ENCODE measurements around the gene SENP1. TPM values are rescaled to one million over a fixed set of nuclear protein-coding genes. Genes with fewer than 3 reads are reported as not detected.
A peak's percentile ranks its signal among the peaks of the same experiment; 100 is the strongest.

The SENP1 gene
- total and polyA plus RNA-seq, 2 of the 13 experiments (the other 11 are each of a cell fraction or from before 2014, with no cell fraction given), result 14.0 to 20.2 TPM

DNA sequence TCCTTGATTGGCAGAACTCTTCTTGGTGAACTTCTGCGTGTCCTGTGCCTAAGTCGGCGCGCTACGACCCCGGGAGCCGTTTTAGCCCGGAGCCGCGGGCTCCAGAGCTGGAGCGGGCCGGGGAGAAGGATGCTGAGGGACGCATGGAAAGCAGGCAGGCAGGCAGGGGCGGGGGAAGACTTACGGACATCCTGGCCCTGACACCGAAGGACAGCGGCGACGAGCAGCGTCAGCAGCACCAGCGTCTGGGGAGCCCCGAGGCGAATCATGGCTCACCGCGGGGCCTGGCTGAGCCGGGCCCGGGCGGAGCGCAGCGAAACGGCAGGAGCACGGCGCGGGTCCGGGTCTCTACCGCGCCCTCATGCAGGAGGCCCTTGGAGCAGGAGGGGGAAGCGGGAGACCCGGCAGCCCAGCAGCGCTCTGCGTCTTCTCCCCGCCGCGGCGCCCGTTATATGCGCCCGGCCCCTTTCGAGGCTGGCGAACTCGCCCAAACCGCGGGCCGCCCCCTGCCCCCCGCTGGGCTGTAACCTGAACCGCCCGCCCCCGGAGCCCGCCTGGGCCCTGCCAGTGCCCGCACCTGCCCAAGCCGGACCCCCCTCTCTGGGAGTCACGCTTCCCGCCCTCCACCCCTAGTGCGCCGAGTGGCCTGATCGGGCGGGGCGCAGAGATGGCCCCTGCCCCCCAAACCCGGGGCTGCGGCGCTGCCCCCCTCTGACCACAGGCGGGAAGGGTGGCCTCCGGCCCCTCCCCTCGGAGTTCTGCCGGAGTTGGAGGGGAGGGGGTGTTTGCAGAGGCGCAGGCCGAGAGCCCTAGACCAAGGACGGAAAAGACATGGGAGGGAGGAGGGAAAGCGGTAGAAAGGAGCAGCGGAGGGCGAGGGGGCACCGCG, 101.6 kb downstream of the SENP1 start, which contains the start of gene COL2A1 (continued):
- TF ChIP-seq, protein P1, sequence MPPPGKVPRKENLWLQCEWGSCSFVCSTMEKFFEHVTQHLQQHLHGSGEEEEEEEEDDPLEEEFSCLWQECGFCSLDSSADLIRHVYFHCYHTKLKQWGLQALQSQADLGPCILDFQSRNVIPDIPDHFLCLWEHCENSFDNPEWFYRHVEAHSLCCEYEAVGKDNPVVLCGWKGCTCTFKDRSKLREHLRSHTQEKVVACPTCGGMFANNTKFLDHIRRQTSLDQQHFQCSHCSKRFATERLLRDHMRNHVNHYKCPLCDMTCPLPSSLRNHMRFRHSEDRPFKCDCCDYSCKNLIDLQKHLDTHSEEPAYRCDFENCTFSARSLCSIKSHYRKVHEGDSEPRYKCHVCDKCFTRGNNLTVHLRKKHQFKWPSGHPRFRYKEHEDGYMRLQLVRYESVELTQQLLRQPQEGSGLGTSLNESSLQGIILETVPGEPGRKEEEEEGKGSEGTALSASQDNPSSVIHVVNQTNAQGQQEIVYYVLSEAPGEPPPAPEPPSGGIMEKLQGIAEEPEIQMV (CRISPR knock-in tag; IDR thresholded peaks at IDR 0.05; ENCODE audit: low read depth), result no peak
- TF ChIP-seq, protein P2, sequence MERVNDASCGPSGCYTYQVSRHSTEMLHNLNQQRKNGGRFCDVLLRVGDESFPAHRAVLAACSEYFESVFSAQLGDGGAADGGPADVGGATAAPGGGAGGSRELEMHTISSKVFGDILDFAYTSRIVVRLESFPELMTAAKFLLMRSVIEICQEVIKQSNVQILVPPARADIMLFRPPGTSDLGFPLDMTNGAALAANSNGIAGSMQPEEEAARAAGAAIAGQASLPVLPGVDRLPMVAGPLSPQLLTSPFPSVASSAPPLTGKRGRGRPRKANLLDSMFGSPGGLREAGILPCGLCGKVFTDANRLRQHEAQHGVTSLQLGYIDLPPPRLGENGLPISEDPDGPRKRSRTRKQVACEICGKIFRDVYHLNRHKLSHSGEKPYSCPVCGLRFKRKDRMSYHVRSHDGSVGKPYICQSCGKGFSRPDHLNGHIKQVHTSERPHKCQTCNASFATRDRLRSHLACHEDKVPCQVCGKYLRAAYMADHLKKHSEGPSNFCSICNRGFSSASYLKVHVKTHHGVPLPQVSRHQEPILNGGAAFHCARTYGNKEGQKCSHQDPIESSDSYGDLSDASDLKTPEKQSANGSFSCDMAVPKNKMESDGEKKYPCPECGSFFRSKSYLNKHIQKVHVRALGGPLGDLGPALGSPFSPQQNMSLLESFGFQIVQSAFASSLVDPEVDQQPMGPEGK (CRISPR knock-in tag; IDR thresholded peaks at IDR 0.05), result peak; percentile 87
- TF ChIP-seq ZFP36 (IDR thresholded peaks at IDR 0.05; ENCODE audit: borderline replicate concordance, low read depth, low read length, partially characterized antibody), result no peak
- TF ChIP-seq ZNF382 (CRISPR knock-in tag; IDR thresholded peaks at IDR 0.05; ENCODE audit: borderline replicate concordance), result no peak
- TF ChIP-seq RBFOX2 (IDR thresholded peaks at IDR 0.05; ENCODE audit: low read depth, low read length), result peak; percentile 92
- TF ChIP-seq, protein P3, sequence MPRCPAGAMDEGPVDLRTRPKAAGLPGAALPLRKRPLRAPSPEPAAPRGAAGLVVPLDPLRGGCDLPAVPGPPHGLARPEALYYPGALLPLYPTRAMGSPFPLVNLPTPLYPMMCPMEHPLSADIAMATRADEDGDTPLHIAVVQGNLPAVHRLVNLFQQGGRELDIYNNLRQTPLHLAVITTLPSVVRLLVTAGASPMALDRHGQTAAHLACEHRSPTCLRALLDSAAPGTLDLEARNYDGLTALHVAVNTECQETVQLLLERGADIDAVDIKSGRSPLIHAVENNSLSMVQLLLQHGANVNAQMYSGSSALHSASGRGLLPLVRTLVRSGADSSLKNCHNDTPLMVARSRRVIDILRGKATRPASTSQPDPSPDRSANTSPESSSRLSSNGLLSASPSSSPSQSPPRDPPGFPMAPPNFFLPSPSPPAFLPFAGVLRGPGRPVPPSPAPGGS (CRISPR knock-in tag; IDR thresholded peaks at IDR 0.05), result no peak
- TF ChIP-seq, protein P4, sequence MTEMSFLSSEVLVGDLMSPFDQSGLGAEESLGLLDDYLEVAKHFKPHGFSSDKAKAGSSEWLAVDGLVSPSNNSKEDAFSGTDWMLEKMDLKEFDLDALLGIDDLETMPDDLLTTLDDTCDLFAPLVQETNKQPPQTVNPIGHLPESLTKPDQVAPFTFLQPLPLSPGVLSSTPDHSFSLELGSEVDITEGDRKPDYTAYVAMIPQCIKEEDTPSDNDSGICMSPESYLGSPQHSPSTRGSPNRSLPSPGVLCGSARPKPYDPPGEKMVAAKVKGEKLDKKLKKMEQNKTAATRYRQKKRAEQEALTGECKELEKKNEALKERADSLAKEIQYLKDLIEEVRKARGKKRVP (CRISPR knock-in tag; IDR thresholded peaks at IDR 0.05), result no peak
- 0 out of 2 replicates have a peak, but pooled peaks have one; percentile 14 for TF ChIP-seq SMAD1 (CRISPR knock-in tag; IDR thresholded peaks at IDR 0.05; ENCODE audit: borderline replicate concordance, low read depth)
- TF ChIP-seq FOXA1 (IDR thresholded peaks at IDR 0.05), result no peak
- peak; percentile 73 for TF ChIP-seq FOXA1 (CRISPR knock-in tag; IDR thresholded peaks at IDR 0.05)
- no peak for TF ChIP-seq ZBTB21 (CRISPR knock-in tag; IDR thresholded peaks at IDR 0.05)
- no peak for TF ChIP-seq ZFYVE20 (CRISPR knock-in tag; IDR thresholded peaks at IDR 0.05; ENCODE audit: borderline replicate concordance, low read depth)
- TF ChIP-seq NBN (conservative IDR thresholded peaks at IDR 0.05), result no peak
- peak; percentile 41; the same call in 1 of the 2 replicates for TF ChIP-seq ZNF83 (CRISPR knock-in tag; IDR thresholded peaks at IDR 0.05; ENCODE audit: borderline replicate concordance)
- TF ChIP-seq, protein P5, sequence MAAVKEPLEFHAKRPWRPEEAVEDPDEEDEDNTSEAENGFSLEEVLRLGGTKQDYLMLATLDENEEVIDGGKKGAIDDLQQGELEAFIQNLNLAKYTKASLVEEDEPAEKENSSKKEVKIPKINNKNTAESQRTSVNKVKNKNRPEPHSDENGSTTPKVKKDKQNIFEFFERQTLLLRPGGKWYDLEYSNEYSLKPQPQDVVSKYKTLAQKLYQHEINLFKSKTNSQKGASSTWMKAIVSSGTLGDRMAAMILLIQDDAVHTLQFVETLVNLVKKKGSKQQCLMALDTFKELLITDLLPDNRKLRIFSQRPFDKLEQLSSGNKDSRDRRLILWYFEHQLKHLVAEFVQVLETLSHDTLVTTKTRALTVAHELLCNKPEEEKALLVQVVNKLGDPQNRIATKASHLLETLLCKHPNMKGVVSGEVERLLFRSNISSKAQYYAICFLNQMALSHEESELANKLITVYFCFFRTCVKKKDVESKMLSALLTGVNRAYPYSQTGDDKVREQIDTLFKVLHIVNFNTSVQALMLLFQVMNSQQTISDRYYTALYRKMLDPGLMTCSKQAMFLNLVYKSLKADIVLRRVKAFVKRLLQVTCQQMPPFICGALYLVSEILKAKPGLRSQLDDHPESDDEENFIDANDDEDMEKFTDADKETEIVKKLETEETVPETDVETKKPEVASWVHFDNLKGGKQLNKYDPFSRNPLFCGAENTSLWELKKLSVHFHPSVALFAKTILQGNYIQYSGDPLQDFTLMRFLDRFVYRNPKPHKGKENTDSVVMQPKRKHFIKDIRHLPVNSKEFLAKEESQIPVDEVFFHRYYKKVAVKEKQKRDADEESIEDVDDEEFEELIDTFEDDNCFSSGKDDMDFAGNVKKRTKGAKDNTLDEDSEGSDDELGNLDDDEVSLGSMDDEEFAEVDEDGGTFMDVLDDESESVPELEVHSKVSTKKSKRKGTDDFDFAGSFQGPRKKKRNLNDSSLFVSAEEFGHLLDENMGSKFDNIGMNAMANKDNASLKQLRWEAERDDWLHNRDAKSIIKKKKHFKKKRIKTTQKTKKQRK (IDR thresholded peaks at IDR 0.05; ENCODE audit: low read length), result no peak
- TF ChIP-seq, protein P6, sequence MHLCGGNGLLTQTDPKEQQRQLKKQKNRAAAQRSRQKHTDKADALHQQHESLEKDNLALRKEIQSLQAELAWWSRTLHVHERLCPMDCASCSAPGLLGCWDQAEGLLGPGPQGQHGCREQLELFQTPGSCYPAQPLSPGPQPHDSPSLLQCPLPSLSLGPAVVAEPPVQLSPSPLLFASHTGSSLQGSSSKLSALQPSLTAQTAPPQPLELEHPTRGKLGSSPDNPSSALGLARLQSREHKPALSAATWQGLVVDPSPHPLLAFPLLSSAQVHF (CRISPR knock-in tag; IDR thresholded peaks at IDR 0.05), result 0 out of 2 replicates have a peak, but pooled peaks have one; percentile 60
- TF ChIP-seq ZNF263 (CRISPR knock-in tag; IDR thresholded peaks at IDR 0.05), result peak; percentile 78
- no peak for TF ChIP-seq ZNF282 (IDR thresholded peaks at IDR 0.05; ENCODE audit: partially characterized antibody)
- TF ChIP-seq MTF1 (CRISPR knock-in tag; IDR thresholded peaks at IDR 0.05), result no peak

Measured in HepG2 (cell line).